DMS 273 (cell line): ENCODE results near the gene TICRR.
"Not testable (repeated sequence)": the region's sequence is repeated elsewhere in the genome, so short reads cannot be mapped to it uniquely, and the experiment has no call there.

Experiments
- DNase-seq: peaks from one replicate; lab custom pipeline; 2025; ENCODE audit not compliant: unreplicated experiment; lab: John Stamatoyannopoulos, UW

TICRR gene, protein sequence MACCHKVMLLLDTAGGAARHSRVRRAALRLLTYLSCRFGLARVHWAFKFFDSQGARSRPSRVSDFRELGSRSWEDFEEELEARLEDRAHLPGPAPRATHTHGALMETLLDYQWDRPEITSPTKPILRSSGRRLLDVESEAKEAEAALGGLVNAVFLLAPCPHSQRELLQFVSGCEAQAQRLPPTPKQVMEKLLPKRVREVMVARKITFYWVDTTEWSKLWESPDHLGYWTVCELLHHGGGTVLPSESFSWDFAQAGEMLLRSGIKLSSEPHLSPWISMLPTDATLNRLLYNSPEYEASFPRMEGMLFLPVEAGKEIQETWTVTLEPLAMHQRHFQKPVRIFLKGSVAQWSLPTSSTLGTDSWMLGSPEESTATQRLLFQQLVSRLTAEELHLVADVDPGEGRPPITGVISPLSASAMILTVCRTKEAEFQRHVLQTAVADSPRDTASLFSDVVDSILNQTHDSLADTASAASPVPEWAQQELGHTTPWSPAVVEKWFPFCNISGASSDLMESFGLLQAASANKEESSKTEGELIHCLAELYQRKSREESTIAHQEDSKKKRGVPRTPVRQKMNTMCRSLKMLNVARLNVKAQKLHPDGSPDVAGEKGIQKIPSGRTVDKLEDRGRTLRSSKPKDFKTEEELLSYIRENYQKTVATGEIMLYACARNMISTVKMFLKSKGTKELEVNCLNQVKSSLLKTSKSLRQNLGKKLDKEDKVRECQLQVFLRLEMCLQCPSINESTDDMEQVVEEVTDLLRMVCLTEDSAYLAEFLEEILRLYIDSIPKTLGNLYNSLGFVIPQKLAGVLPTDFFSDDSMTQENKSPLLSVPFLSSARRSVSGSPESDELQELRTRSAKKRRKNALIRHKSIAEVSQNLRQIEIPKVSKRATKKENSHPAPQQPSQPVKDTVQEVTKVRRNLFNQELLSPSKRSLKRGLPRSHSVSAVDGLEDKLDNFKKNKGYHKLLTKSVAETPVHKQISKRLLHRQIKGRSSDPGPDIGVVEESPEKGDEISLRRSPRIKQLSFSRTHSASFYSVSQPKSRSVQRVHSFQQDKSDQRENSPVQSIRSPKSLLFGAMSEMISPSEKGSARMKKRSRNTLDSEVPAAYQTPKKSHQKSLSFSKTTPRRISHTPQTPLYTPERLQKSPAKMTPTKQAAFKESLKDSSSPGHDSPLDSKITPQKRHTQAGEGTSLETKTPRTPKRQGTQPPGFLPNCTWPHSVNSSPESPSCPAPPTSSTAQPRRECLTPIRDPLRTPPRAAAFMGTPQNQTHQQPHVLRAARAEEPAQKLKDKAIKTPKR (N-terminal part only)

GRCh38 chr15:89575146-89575655, at the start of gene TICRR:
TICRR (plus strand) TSS chr15:89575469; CDS start chr15:89575587, 118 bp downstream.
- DNase-seq: peak; percentile 99

DNA sequence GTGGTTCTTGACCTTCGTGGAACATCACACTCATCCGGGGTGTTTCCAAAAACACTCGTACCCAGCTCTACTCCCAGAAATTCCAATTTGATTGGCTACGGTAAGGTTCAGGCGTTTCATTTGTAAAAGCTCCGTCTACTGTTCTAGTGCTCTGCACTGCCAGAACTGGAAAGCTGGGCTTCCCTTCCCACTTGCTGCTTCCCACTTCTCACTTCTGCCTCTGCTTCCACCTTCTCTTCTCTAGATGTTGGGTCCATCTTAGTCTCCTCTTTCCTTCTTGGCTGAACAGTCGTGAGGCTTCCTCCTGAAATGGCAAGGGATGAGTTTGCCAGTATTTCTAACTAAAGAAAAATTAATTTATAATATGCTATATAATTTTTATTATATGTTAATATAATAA, 49.1 kb upstream of the TICRR start:
- no peak for DNase-seq

- no peak for DNase-seq
Measured at GRCh38 chr15:89526601-89527441, 48.4 kb upstream of the TICRR start.

DNA sequence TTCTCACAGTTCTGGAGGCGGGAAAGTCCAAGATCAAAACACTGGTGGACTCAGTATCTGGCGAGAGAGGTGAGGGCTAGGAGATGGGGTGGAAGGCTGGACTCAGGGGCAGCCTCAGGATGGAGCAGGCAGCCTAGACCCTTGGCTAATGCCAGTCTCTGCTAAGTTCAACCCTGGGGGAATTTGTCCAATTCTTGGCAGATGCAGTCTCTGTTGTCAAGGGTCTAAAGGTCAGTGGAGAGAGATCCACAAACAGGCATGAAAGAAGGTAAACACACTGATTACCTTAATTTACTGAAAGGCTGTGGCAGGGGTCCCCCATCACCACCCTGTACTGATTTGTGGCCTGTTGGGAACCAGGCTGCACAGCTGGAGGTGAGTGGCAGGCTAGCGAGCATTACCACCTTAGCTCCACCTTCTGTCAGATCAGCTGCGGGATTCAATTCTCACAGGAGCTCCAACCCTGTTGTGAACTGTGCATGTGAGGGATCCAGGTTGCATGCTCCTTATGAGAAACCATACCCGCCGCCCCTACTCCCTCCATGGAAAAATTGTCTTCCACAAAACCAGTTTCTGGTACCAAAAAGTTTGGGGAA, 46.4 kb upstream of the TICRR start:
- DNase-seq: no peak

DNA sequence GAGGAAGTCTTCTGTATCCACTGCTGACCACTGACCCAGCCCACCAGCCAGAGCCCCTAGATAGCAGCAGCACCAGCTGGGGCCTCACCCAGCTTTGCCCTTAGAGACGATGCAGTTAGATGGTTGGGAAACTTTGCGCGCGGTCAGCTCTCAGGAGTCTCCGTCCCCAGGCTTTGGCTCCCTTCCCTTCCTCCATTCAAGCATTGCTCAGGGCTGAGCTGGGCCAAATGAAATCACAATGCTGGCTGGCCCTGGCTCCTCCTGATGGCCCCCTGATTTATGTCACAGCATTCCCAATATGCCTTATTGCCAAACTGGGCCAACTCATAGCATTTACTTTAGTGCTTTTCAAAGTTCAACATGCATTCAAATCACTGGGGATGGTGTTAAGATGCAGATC, 44.3 kb upstream of the TICRR start:
- DNase-seq: no peak

- peak; percentile 2 for DNase-seq
Measured at GRCh38 chr15:89531796-89532537, 43.3 kb upstream of the TICRR start.

- no peak for DNase-seq
Measured at GRCh38 chr15:89533861-89534544, 41.3 kb upstream of the TICRR start.

DNA sequence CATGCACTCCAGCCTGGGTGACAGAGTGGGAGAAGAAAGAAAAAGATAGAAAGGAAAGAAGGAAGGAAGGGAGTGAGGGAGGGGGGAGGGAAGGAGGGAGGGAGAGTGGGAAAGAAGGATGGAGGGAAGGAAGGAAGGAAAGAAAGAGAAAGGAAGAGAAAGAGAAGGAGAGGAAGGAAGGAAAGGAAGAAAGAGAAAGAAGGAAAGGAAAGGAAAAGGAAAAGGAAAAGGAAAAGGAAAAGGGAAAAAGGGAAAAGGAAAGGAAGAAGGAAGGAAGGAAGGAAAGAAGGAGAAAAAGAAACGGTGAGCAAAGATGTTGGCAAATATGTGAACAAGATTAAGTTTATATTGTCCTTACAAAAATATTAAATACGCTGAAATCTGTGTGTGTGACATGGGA, 36.2 kb upstream of the TICRR start:
- no peak for DNase-seq

DNA sequence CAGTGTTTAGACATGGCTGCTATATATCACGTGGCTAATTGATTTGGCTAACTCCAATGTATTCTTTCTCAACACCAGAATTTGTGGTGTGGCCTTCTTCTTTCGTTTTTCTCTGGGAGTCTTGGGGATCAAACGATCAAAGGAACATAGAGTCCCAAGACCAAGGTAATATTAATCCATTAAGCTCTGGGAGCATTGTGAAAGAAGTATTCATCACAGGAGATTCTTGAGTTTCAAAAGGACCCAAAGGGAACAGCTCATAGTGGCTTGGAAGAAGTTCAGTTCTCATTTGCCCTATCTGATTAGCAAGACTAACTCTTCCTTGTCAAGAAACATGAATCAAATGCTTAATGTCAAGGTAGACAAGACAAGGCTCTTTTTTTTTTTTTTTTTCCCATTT, 32.9 kb upstream of the TICRR start:
- no peak for DNase-seq

DNA sequence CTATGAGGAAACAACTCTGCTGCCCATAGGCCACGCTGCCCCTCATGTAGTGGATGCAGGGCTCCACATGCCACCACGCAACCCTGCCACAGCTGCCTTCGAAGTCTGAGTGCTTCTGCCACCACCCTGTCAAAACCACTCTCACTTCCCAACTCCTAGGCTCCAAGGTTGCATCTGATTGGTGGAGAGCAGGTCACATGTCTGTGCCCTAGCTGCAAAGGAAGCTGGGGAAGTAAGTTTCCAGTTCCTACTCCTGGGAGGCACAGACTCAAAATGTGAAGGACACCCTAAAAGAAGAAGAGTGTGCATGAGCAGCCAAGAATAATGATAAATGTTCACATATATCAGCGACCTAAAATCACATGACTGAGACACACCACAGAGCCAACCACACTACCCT, 31.9 kb upstream of the TICRR start:
- no peak for DNase-seq

GRCh38 chr15:89549138-89549537, 26.1 kb upstream of the TICRR start:
- not testable (repeated sequence) for DNase-seq

DNA sequence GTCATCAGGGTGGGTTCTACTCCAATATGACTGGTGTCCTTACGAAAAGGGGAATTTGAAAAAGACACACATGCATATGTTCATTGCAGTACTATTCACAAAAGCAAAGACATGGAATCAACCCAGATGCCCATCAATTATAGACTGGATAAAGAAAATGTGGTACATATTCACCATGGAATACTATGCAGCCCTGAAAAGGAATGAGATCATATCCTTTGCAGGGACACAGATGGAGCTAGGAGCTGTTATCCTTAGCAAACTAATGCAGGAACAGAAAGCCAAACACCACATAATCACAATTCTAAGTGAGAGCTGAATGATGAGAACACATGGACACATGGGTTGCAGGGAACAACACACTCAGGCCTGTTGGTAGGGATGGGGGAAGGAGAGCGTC, 24.8 kb upstream of the TICRR start:
- DNase-seq: no peak

DNA sequence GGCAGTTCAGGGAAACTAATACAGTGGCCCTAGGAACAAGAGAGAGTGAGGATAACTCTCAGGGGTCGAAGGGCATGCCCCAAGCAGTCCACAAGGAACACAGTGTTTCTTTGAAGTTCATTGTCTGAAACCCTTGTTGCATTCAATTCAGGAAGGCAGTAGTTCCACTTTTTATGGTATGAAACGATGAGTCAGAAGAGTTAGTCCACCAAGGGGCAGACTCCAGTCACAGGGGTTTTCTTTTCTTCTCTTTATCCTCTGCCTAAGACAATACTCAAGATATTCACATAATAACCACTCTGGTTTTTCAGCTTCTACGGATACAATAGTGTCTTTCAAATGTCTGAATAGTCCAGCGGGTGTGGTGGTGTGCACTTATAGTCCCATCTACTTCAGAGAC, 23.7 kb upstream of the TICRR start:
- DNase-seq: no peak

- no peak for DNase-seq
Measured at GRCh38 chr15:89553632-89554031, 21.6 kb upstream of the TICRR start.

DNA sequence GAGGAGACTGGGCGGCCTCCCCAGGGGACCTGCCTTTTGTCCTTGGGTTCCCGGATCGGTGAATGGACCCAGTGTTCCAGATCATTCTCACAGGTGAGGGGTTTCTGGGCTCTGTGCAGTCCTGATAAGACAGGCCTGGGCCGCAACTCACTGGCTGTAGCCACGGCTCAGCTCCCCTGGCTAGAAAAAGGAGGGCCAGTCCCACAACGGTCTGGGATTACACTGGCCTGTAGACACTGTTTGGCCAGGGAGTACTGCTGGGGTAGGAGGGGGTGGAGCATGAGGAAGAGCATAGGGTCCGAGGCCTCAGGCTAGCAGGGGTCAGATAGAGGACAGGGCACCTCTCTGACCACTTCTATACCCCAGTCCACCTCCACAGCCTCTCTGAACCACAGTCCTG, 21.0 kb upstream of the TICRR start:
- no peak for DNase-seq

DNA sequence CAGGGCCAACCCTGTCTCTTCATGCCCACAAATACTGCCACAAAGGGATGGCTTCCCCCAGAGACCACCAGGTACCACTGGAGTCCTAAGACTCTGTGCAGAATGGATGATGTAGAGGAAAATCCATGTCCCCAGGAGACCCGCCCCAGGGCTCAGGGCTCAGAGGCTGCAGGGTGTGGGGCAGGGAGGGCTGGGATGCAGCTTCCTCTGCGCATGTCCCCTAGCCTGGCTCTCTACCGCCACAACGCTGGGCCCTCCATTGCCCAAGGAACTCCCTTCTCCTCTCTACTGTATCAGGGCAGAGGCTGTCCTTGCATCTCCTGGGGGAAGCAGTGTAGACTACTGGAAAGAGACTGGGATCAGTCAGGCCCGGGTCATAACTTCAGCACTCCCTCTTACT, 19.5 kb upstream of the TICRR start:
- DNase-seq: no peak

GRCh38 chr15:89556413-89557262, 18.6 kb upstream of the TICRR start:
- peak; percentile 88 for DNase-seq
